Duodenal mucosa (tissue), 2 donors: ENCODE results near the gene CDK14.

ENCODE experiments used
- H3K27ac ChIP-seq: one replicate; pipeline ENCODE4 v1.7.0; 2013; ENCODE audit warnings: low read depth, low read length
- H3K27me3 ChIP-seq, 2 donors: one replicate each; pipeline ENCODE4 v1.7.0; 2013; ENCODE audit warnings: low read length in 2 of 2, control low read depth in 1 of 2; ENCODE audit not compliant: insufficient read depth in 2 of 2, control insufficient read depth in 1 of 2
- H3K36me3 ChIP-seq, 2 donors: one replicate each; pipeline ENCODE4 v1.7.0; 2013; ENCODE audit warnings: low read length in 2 of 2, control low read depth in 1 of 2; ENCODE audit not compliant: insufficient read depth in 2 of 2, control insufficient read depth in 1 of 2
- H3K4me1 ChIP-seq, 2 donors: one replicate each; pipeline ENCODE4 v1.7.0; 2013; ENCODE audit warnings: low read length in 2 of 2, control low read depth in 1 of 2; ENCODE audit not compliant: insufficient read depth in 2 of 2, control insufficient read depth in 1 of 2
- H3K4me3 ChIP-seq, 2 donors: one replicate each; pipeline ENCODE4 v1.7.0; 2013; ENCODE audit warnings: low read length in 2 of 2, low read depth in 1 of 2
- H3K9ac ChIP-seq, 2 donors: one replicate each; pipeline ENCODE4 v1.7.0; 2013; ENCODE audit warnings: low read length in 2 of 2, low read depth in 1 of 2
- H3K9me3 ChIP-seq, 2 donors: one replicate each; pipeline ENCODE4 v1.7.0; 2013; ENCODE audit warnings: low read length in 2 of 2, control low read depth in 1 of 2; ENCODE audit not compliant: control insufficient read depth in 1 of 2

CDK14 gene

DNA sequence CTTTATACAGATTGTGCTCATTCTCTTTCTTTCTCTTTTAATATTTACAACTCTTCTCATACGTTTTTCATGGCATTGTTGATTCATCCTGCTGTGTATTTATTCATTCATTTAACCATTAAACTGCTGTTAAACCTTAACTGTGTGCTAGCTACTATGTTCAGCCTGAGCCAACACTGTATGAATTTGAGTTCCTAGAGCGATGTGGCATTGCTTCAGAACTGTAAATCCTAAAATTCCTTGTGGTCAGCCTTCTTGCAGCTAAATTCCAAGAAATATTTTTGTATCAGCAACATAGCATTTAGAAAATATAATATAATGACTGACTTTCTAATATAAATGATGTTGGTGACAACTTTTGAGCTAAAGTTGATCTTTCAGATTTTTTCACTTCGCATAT is 483.4 kb downstream of the CDK14 start:
- H3K27me3 ChIP-seq, result no peaks in the 10 kb centered on the region
- H3K27ac ChIP-seq, result no peak overlapping the region
- no peaks in the 10 kb centered on the region for H3K9me3 ChIP-seq
- H3K36me3 ChIP-seq, result no peaks in the 10 kb centered on the region
- no peak overlapping the region for H3K4me3 ChIP-seq
- H3K9ac ChIP-seq, result no peak overlapping the region
- no peaks in the 10 kb centered on the region for H3K4me1 ChIP-seq

DNA sequence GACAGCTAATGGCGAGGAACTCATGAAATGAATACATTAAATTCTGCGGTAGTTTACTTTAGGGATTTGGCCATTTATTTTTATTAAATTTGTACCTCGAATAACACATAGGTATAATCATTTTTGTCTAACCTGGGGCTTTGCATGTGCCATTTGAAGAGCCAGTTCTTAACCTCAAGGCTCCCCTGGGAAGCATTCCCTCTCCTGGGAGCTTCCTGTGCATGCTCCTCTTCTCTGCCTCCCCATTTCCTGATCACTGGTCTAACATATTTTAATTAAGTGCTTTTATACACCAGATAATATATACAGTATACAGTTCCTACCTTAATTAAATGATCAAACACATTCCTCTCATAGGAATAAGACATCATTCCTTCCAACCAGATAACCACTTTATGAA is 484.2 kb downstream of the CDK14 start:
- Histone ChIP-seq H3K36me3 (no peaks in the 10 kb centered on the region), H3K27me3 (no peaks in the 10 kb centered on the region), H3K9me3 (no peaks in the 10 kb centered on the region), H3K27ac (no peak overlapping the region), H3K4me3 (no peak overlapping the region), H3K4me1 (no peaks in the 10 kb centered on the region), H3K9ac (no peak overlapping the region)

DNA sequence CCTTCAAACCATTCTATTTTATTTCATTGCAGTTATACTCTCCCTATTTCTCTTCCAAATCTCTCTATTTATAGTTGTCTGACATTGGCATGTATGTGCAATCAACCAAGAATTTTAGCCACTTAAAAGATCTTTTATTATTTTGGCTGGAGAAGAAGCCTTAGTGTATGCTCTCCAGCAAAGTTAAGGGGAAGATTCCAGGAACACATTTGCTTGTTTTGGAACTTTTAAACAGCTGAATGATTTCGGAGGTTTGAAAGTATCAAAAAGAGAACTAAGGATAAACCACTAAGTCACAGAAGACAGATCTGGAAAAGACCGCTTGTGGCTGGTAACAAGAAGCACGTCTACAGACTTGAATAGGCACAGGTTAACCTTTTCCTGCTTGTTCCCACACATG is 485.9 kb downstream of the CDK14 start:
- no peak overlapping the region for H3K9ac ChIP-seq
- H3K9me3 ChIP-seq, result no peaks in the 10 kb centered on the region
- no peaks in the 10 kb centered on the region for H3K4me1 ChIP-seq
- no peaks in the 10 kb centered on the region for H3K36me3 ChIP-seq
- H3K27ac ChIP-seq, result no peak overlapping the region
- no peaks in the 10 kb centered on the region for H3K27me3 ChIP-seq
- H3K4me3 ChIP-seq, result no peak overlapping the region

DNA sequence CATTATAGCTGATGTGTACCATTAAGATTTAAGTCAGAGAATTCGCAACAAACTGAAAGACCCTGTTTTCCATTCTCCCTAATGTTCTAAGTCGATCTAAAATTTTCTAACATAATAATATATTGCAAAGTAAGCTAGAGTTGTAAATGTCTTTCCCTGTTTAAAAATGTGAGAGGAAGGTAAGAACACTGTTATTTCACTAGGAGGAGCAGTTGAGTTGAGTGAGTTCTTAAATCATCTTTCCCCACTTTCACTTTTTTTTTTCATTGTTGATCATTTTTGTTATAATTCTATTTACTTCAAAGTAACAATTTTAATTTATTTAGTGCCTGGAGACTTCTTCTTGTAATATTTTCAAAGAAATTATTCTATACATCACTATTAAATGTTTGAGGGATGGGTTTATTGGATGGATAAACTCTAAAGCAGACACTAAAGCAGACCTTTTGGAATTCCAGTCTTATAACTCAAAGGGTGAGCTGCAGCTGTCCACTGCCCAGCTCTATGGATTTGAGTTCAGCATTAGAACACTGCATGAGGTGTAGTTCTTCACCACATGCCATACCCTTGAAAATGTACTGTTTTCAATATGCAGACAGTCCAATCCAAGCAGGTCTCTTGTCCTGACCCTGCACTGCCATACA is 486.9 kb downstream of the CDK14 start:
- no peaks in the 10 kb centered on the region for H3K9me3 ChIP-seq
- no peak overlapping the region for H3K4me3 ChIP-seq
- H3K36me3 ChIP-seq, result no peaks in the 10 kb centered on the region
- no peak overlapping the region for H3K27ac ChIP-seq
- no peaks in the 10 kb centered on the region for H3K4me1 ChIP-seq
- H3K9ac ChIP-seq, result peak overlapping the region in 1 of 2 donors; percentile 3
- H3K27me3 ChIP-seq, result no peaks in the 10 kb centered on the region

DNA sequence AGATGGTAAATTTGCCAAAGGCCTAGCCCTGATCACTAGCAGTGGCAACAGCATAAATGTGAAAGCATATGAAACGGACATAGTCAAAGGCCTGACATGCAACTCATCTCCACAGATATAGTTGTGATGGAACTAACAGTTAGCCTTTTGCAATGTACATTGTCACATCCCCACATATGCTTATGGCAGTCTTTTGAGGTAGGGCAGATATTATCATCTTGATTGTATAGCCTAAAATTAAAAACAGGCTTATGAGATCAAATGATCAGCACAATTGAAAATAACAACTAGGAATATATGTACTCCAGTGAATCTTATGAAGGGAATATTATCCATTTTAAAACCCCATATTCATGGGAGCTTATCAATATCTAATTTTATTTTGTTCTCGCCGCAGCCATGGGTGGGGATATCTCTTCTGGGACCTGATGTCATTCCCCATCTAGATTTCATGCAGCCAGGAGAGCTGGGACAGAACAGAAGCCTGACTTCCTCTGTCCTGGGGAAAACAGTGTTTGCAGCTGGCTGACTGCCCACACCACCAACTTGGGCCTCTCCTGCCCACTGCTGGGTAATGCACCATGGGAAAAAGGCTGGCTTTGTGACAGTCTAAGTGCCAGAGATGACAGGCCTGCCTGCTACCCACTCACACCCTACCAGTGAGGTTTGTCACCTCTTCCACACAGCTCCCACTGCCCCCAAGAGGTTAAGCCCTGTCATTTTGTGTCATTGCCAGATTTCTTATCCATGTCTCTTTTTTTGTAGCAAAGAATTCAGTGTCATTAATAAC is 487.9 kb downstream of the CDK14 start:
- Histone ChIP-seq H3K4me3 (no peak overlapping the region), H3K36me3 (no peaks in the 10 kb centered on the region), H3K9me3 (no peaks in the 10 kb centered on the region), H3K4me1 (no peaks in the 10 kb centered on the region), H3K27me3 (no peaks in the 10 kb centered on the region), H3K27ac (no peak overlapping the region), H3K9ac (no peak overlapping the region)

DNA sequence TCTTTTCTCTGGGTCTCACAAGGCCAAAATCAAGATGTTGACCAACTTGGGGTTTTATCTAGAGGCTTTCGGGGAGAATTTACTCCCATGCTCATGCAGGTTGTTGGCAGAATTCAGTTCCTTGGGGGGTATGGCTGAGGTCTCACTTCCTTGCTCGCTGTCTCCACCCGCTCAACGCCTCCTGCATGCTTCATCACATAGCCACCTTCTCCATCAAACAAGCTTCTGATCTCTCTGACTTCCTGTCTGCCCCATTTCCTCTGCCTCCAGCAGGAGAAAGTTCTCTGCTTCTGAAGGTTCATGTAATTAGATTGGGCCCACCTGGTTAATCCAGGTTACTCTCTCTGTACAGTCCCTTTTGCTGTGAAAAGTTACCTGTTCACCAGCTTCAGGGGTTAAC is 489.1 kb downstream of the CDK14 start:
- Histone ChIP-seq H3K4me1 (no peaks in the 10 kb centered on the region), H3K9me3 (no peaks in the 10 kb centered on the region), H3K27ac (no peak overlapping the region), H3K9ac (no peak overlapping the region), H3K4me3 (no peak overlapping the region), H3K27me3 (no peaks in the 10 kb centered on the region), H3K36me3 (no peaks in the 10 kb centered on the region)

DNA sequence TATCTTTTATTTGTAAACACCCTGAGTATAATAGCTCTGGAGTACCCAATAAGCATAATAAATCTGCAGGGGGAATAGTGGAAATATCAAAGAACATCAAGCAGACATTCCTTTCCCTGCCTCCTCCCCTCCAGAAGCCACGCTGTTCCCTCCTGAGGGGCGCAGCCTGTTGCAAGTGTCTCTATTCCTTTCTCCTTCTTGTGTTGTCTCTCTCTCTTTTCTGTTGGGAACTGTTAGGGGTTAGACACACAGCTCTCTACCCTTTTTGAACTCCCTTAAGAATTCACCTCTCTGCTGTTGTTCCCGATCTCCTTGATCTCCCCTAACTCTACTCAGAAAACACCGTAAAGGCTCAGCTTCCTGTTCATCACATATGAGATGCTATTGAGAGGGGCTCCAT is 490.1 kb downstream of the CDK14 start:
- Histone ChIP-seq H3K4me1 (no peaks in the 10 kb centered on the region), H3K36me3 (no peaks in the 10 kb centered on the region), H3K27ac (no peak overlapping the region), H3K9me3 (no peaks in the 10 kb centered on the region), H3K9ac (no peak overlapping the region), H3K27me3 (no peaks in the 10 kb centered on the region), H3K4me3 (no peak overlapping the region)

DNA sequence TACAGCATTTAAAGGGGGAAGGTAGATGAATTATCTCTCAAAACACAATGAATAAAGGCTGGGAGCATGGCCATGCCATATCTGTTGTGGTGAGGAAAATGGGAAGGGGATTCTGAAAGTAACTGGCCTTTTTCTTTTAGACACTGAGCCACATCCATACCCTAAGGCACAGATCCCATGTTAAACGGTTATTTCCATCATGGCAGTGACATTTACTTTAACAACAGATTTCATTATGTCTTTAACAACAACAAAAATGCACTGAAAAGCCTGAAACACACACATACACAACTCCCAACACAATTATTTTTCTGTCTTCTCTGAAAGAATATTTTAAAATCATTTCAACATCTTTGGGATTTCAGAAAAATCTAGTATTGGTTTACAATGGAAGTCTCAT is 492.0 kb downstream of the CDK14 start:
- Histone ChIP-seq H3K9ac (no peak overlapping the region), H3K4me3 (no peak overlapping the region), H3K27me3 (no peaks in the 10 kb centered on the region)

DNA sequence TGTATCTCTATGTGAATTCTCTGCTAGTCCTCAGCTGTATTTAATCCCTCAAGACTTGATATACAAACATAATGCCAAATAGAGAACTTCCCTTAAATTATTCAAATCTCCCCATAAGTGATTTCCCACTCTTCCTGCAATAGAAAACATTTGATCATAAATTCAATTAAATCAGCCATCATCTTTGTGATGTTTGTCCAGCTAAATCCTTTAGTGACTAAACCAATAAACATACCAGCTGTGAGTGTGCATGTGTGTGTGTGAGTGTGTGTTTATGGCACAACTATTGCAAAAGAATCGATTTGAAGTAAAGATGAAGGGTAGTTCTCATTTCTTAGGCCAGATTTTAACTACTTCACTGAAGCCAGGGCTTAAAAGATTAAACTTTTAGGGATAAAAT is 492.6 kb downstream of the CDK14 start:
- H3K27ac ChIP-seq, result no peak overlapping the region
- no peak overlapping the region for H3K9ac ChIP-seq
- no peaks in the 10 kb centered on the region for H3K9me3 ChIP-seq
- no peak overlapping the region for H3K4me3 ChIP-seq
- no peaks in the 10 kb centered on the region for H3K4me1 ChIP-seq
- H3K36me3 ChIP-seq, result no peaks in the 10 kb centered on the region
- H3K27me3 ChIP-seq, result no peaks in the 10 kb centered on the region

More for the DNA sequence above, 492.0 kb downstream of the CDK14 start:
- no peaks in the 10 kb centered on the region for H3K9me3 ChIP-seq
- H3K27ac ChIP-seq, result no peak overlapping the region
- H3K4me1 ChIP-seq, result no peaks in the 10 kb centered on the region
- H3K36me3 ChIP-seq, result no peaks in the 10 kb centered on the region

DNA sequence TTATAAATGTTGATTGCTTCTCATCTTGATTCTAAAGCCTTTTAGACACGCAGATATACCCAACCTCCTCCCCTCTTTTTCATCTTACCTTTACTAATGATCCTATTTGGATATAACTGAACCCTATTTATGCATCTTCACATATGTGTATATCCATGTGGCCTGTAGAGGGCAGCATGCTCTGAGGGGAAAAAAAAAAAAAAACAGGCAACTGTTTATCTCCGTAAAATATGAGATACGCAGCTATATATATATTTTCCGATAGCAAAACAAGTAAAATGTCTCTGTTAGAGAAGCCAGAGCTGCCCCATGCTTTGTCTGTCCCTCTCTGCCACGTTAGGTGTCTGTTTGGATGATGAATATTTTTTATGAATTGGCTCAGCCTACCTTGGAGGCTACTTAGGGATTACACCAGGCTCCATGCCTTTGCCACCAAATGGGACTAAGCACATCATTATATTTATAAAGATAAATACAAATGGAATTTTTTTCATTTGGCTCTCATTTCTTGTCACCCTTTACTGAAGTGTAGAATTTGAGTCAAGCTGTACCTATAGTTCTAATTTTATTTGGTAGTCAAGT is 493.4 kb downstream of the CDK14 start:
- H3K4me3 ChIP-seq, result peak overlapping the region; percentile 28 to 45
- H3K9me3 ChIP-seq, result no peaks in the 10 kb centered on the region

More for the DNA sequence above, 493.4 kb downstream of the CDK14 start:
- H3K4me1 ChIP-seq, result no peaks in the 10 kb centered on the region
- no peak overlapping the region for H3K27ac ChIP-seq
- no peaks in the 10 kb centered on the region for H3K27me3 ChIP-seq
- H3K9ac ChIP-seq, result no peak overlapping the region
- H3K36me3 ChIP-seq, result no peaks in the 10 kb centered on the region
